HG03575 (cell line): ENCODE results near the gene PATE1.
"Not testable (repeated sequence)": the region's sequence is repeated elsewhere in the genome, so short reads cannot be mapped to it uniquely, and the experiment has no call there.

Experiments
- ATAC-seq: cut with Tn5 transposase; IDR thresholded peaks from one replicate; pipeline ENCODE4 v1.9.1; 2021; ENCODE audit not compliant: unreplicated experiment, insufficient number of reproducible peaks, low FRiP score; ENCODE audit errors: extremely low read depth

Gene PATE1, protein sequence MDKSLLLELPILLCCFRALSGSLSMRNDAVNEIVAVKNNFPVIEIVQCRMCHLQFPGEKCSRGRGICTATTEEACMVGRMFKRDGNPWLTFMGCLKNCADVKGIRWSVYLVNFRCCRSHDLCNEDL

DNA sequence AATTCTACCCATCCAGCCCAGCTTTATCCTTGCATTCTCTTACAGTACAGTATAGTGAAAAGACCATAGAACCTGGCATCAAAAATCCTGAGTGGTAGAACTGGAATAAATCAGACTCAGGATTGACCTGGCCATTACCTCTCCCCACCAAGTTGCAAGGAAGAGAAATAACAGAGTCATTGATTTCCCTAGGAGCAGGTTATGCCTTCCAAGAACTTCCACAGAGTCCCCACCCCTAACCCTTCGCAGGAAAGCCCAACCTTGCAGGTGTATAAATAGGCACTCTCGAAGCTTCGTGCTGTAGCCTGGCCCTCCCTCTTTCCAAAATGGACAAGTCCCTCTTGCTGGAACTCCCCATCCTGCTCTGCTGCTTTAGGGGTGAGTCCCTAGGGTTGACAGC, at the start of gene PATE1:
PATE1 (plus strand) TSS at position 301 of the 400 bp plus-strand sequence; CDS start at position 327, 26 bp downstream.
- no peak for ATAC-seq

DNA sequence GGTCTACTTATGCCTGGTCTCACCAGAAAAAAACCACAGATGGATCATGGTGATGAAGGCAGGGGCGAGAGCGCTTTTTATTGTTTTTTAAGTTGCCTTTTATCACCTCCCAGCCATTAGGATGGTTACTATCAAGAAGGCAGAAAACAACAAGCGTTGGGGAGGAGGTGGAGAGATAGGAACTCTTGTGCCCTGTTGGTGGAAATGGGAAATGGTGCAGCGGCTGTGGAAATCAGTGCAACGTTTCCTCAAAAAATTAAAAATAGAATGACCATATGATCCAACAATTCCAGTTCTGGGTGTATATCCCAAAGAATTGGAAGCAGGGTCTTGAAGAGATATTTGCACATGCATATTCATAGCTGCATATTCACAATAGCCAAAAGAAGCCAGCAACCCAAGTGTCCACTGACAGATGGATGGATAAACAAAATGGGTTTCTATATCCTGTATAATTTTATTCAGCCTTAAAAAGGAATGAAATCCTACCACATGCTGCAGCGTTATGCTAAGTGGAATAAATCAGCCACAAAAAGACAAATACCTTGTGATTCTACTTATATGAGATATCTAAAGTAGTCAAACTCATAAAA, 45.0 kb upstream of the PATE1 start:
- no peak for ATAC-seq

GRCh38 chr11:125701858-125702621, 44.0 kb upstream of the PATE1 start:
- ATAC-seq = no peak

GRCh38 chr11:125704686-125705085, 41.4 kb upstream of the PATE1 start:
- ATAC-seq = not testable (repeated sequence)

GRCh38 chr11:125720781-125721180, 25.3 kb upstream of the PATE1 start:
- ATAC-seq = no peak

DNA sequence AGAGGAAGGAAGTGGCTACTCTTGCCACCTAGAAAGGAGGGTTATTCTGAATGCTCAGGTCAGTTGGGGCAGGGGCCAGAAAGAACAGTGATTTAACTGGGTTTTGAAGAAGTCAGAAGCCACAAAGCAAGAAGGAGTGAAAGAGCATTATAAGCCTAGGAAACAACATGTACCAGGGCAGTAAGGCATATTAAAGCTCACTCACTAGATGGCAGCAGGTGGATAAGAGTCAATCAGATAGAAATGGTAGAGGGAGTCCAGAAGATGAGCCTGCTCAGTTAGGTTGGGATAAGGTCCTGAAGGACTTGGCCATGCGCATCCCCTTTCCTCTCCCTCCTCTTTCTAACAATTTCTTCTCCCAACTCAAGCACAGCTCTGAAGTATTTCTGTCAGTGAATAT, 22.0 kb upstream of the PATE1 start:
- ATAC-seq = no peak

- no peak for ATAC-seq
Observed at GRCh38 chr11:125728969-125729368, 17.1 kb upstream of the PATE1 start.

GRCh38 chr11:125740617-125741016, 5.5 kb upstream of the PATE1 start:
- ATAC-seq = no peak

GRCh38 chr11:125743681-125744080, 2.4 kb upstream of the PATE1 start:
- no peak for ATAC-seq

DNA sequence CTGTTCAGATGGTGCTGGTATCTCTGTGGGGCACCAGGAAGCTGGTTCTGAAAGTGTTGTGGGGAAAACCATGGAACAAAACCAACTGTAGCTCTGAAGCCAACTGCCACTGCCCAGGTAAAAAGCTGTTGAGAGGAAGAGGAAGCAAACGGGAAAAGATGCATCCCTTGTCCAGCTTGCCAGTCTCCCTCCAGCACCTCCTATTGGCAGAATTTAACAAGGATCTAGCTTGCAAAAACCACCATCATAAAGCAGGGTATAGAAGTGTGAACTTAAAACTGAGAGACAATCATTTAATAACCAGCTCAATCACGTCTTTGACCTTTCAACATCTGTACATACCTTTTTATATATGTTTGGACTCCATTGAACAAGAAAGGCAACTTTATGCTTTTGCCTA, 4.5 kb downstream of the PATE1 start:
- no peak for ATAC-seq

DNA sequence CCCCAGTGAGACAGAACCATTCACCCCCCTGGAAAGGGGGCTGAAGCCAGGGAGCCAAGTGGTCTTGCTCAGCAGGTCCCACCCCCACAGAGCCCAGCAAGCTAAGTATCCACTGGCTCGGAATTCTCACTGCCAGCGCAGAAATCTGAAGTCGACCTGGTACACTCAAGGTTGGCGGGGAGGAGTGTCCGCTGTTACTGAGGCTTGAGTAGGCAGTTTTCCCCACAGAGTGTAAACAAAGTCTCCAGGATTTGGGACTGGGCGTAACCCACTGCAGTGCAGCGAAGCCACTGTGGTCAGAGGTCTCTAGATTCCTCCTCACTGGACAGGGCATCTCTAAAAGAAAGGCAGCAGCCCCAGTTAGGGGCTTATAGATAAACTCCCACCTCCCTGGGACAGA, 10.0 kb downstream of the PATE1 start:
- no peak for ATAC-seq

GRCh38 chr11:125762445-125762844, 16.4 kb downstream of the PATE1 start:
- no peak for ATAC-seq

DNA sequence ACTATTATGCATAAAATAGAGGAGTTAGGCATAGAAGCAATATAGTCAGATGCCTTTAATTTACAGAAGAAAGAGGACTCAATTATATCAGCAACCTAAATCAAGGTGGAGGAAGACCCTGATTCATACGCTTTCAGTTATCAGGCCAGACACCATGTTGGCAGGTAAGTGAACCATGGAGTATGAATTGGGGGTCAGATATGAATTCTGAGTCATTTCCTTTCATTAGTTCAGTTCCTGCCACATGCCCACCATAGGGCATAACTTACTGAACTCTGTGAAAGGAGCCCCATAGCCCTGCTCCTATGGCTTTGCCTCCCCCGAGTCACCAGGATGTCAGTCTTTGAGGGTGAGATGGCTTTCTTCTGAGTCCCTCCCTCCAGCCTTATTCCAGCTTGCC, 17.4 kb downstream of the PATE1 start:
- no peak for ATAC-seq

- no peak for ATAC-seq
Observed at GRCh38 chr11:125766251-125766650, 20.2 kb downstream of the PATE1 start.

- ATAC-seq = no peak
Observed at GRCh38 chr11:125768336-125769046, 22.4 kb downstream of the PATE1 start.

GRCh38 chr11:125770583-125770982, 24.5 kb downstream of the PATE1 start:
- no peak for ATAC-seq

DNA sequence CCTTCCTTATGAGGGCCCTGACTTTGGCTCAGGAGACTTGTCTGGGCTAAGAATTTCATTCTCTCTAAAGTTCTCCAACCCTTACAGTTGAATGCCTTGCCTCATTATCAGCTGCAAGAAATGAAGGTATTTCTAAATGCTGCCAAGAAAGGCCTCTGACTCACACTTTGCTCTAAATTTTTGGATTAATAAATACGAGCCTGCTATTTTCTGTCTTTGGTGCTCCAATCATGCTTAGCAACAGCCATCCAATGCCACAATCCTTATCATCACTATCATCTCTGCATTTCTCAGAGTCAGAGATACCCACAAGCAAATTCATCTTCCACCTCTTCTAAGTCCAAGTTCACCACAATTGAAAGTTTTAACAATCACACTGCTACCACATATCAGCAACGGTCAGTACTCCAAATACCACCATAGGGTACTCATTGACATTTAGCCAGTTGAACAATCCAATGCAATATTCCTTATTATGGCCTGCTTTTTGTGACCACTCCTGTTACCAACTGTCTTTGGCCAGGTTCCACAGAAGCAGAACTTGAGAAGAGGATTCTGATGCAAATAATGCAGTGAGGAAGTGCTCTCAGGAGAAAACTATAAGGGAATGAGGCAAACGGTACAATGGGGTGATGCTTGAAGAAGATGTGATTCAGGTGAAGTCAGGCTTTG, 26.9 kb downstream of the PATE1 start:
- no peak for ATAC-seq

DNA sequence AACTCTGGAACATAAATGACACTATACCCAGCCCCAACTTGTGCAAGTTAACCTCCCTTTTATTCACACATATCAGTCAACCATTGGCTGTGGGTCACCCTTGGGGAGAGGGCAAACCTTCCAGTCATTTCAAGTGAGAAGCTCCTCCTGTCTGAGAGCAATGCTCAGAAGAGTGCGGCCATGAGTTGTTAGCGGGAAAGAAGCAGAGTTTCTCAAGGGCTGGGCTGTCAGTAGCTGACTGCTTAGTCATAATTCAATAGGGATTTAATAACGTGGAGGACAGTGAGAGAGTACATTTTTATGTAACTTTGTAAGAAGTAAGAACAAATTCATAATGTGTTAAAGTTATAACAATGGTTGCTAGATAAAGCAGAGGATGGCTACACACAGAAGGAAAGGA, 27.4 kb downstream of the PATE1 start:
- no peak for ATAC-seq

DNA sequence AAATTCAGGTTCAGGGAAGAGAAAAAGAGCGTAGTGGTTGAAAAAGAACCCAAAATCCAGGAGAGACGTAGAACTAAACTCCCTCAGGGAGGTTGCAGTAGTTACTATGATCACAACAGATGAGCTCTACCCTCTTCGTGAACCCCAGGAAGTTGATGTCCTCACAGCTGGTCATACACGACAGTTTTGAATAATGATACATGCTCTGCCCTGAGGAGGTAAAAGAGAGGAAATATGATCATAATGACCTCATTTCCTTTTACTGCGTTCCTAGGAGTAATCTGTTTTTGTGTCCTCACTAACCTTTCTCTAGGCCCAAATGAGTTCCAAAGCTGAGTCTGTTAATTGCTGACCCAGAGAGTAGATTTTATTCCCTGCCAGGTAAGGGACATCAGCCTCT, 31.2 kb downstream of the PATE1 start:
- no peak for ATAC-seq
